ENCODE results near the gene PKIB. TPM values are rescaled to one million over a fixed set of nuclear protein-coding genes. Genes with fewer than 3 reads are reported as not detected.

The PKIB gene
- total and polyA plus RNA-seq, 2 donors (not counting 3 experiments of a cell fraction or from before 2014, with no cell fraction given), result not detected

- no peaks in the 10 kb centered on the region for H3K9me1 ChIP-seq (replicated peaks; ENCODE audit: control insufficient read depth, extremely low read depth, insufficient read depth, low read length)
- dilution Hi-C loops (cut with MboI; ENCODE audit: extremely low pct_ligation_motif_present, low sequenced_read_pairs) (no loop called here), intact Hi-C loops (cut with micrococcal nuclease) (no loop called here)
- H3K27me3 ChIP-seq (ENCODE audit: control insufficient read depth in 2 of 2, insufficient read depth in 2 of 2, low read length in 2 of 2), result no peaks in the 10 kb centered on the region
- ChIA-PET CTCF (no interaction called here), POLR2A (no interaction called here)
- no peaks in the 10 kb centered on the region for H3K9me3 ChIP-seq (replicated peaks; ENCODE audit: control insufficient read depth, insufficient read depth, low read length)
- H3K79me2 ChIP-seq (ENCODE audit: control insufficient read depth, insufficient read depth, low read length), result no peaks in the 10 kb centered on the region
- no peak overlapping the region for H3K27ac ChIP-seq (ENCODE audit: insufficient read depth, low read depth, low read length)
- H4K20me1 ChIP-seq (replicated peaks; ENCODE audit: control insufficient read depth, extremely low read depth, insufficient read depth, low read length), result no peaks in the 10 kb centered on the region
- TF ChIP-seq EZH2 (IDR thresholded peaks at IDR 0.05; ENCODE audit: borderline replicate concordance, low read depth, low read length, severe bottlenecking), result no peak
- FAIRE-seq (no peak), DNase-seq (ENCODE audit: low read depth, low spot score) (no peak)
- H3K9ac ChIP-seq (replicated peaks; ENCODE audit: extremely low read depth, insufficient read depth, low read length), result no peak overlapping the region
- no TSS peak for BruUV-seq (replicated peaks)
- no peak overlapping the region for H3K4me2 ChIP-seq (ENCODE audit: insufficient read depth, low read length)
- no peak overlapping the region for H3K4me3 ChIP-seq (replicated peaks in 1 of 3; ENCODE audit: insufficient read depth in 1 of 3, low read depth in 1 of 3, low read length in 3 of 3)
- no peaks in the 10 kb centered on the region for H3K36me3 ChIP-seq (ENCODE audit: control insufficient read depth in 2 of 2, extremely low read depth in 1 of 2, insufficient read depth in 2 of 2, low read length in 2 of 2)
- H2AFZ ChIP-seq (ENCODE audit: low read depth, low read length), result no peak overlapping the region
- H3K4me1 ChIP-seq (ENCODE audit: control insufficient read depth, extremely low read depth, insufficient read depth, low read length), result peaks cover 12% of the 10 kb centered on the region
Observed at GRCh38 chr6:122694075-122694474, 83.9 kb downstream of the PKIB start.

- no peak overlapping the region for H2AFZ ChIP-seq (ENCODE audit: low read depth, low read length)
- ChIA-PET POLR2A (no interaction called here), CTCF (no interaction called here)
- intact Hi-C loops (cut with micrococcal nuclease), result loop anchor here (5.0 kb wide), 1 partner anchor 82 kb away; the partner anchor contains the start of gene PKIB
- no peaks in the 10 kb centered on the region for H3K27me3 ChIP-seq (ENCODE audit: control insufficient read depth in 2 of 2, insufficient read depth in 2 of 2, low read length in 2 of 2)
- no peak for DNase-seq (ENCODE audit: low read depth, low spot score)
- peaks cover 12% of the 10 kb centered on the region for H3K4me1 ChIP-seq (ENCODE audit: control insufficient read depth, extremely low read depth, insufficient read depth, low read length)
- BruUV-seq (replicated peaks), result no TSS peak
- no peaks in the 10 kb centered on the region for H3K36me3 ChIP-seq (ENCODE audit: control insufficient read depth in 2 of 2, extremely low read depth in 1 of 2, insufficient read depth in 2 of 2, low read length in 2 of 2)
- no peaks in the 10 kb centered on the region for H3K9me3 ChIP-seq (replicated peaks; ENCODE audit: control insufficient read depth, insufficient read depth, low read length)
- no peaks in the 10 kb centered on the region for H3K9me1 ChIP-seq (replicated peaks; ENCODE audit: control insufficient read depth, extremely low read depth, insufficient read depth, low read length)
- no peaks in the 10 kb centered on the region for H4K20me1 ChIP-seq (replicated peaks; ENCODE audit: control insufficient read depth, extremely low read depth, insufficient read depth, low read length)
- no peak for FAIRE-seq
- no peaks in the 10 kb centered on the region for H3K79me2 ChIP-seq (ENCODE audit: control insufficient read depth, insufficient read depth, low read length)
- H3K27ac ChIP-seq (ENCODE audit: insufficient read depth, low read depth, low read length), result no peak overlapping the region
- no peak for TF ChIP-seq MAX (IDR thresholded peaks at IDR 0.05; ENCODE audit: insufficient read depth, insufficient read length)
- TF ChIP-seq EZH2 (IDR thresholded peaks at IDR 0.05; ENCODE audit: borderline replicate concordance, low read depth, low read length, severe bottlenecking), result no peak
- TF ChIP-seq POLR2AphosphoS5 (IDR thresholded peaks at IDR 0.05; ENCODE audit: insufficient read depth, low read depth, low read length), result no peak
- TF ChIP-seq JUN (IDR thresholded peaks at IDR 0.05; ENCODE audit: borderline replicate concordance, insufficient read depth, insufficient read length, low read depth), result no peak
- no peak for TF ChIP-seq CTCF (IDR thresholded peaks at IDR 0.05; ENCODE audit: extremely low read depth in 1 of 2, insufficient read depth in 1 of 2, low read depth in 1 of 2, low read length in 2 of 2)
- TF ChIP-seq MYC (IDR thresholded peaks at IDR 0.05; ENCODE audit: low read depth, low read length), result no peak
- TF ChIP-seq GATA2 (IDR thresholded peaks at IDR 0.05; ENCODE audit: insufficient read depth, insufficient read length, low read depth, low read length), result no peak
- TF ChIP-seq POLR2A (IDR thresholded peaks at IDR 0.05; ENCODE audit: low read depth, low read length), result no peak
- no peak for TF ChIP-seq FOS (IDR thresholded peaks at IDR 0.05; ENCODE audit: borderline replicate concordance, insufficient read depth, low read length)
- no peak overlapping the region for H3K4me3 ChIP-seq (replicated peaks in 1 of 3; ENCODE audit: insufficient read depth in 1 of 3, low read depth in 1 of 3, low read length in 3 of 3)
- no peak overlapping the region for H3K9ac ChIP-seq (replicated peaks; ENCODE audit: extremely low read depth, insufficient read depth, low read length)
- dilution Hi-C loops (cut with MboI; ENCODE audit: extremely low pct_ligation_motif_present, low sequenced_read_pairs), result no loop called here
- H3K4me2 ChIP-seq (ENCODE audit: insufficient read depth, low read length), result no peak overlapping the region
Observed at GRCh38 chr6:122694602-122695001, 84.4 kb downstream of the PKIB start.

Measured in endothelial cell of umbilical vein (primary cell).